ENCODE measurements around the gene SELENOM. TPM values are rescaled to one million over a fixed set of nuclear protein-coding genes. Genes with fewer than 3 reads are reported as not detected.
"Not testable (repeated sequence)": the region's sequence is repeated elsewhere in the genome, so short reads cannot be mapped to it uniquely, and the experiment has no call there.

The SELENOM gene
- total RNA-seq, 2 experiments from 2014 or later: 6.4 to 7.8 TPM

DNA sequence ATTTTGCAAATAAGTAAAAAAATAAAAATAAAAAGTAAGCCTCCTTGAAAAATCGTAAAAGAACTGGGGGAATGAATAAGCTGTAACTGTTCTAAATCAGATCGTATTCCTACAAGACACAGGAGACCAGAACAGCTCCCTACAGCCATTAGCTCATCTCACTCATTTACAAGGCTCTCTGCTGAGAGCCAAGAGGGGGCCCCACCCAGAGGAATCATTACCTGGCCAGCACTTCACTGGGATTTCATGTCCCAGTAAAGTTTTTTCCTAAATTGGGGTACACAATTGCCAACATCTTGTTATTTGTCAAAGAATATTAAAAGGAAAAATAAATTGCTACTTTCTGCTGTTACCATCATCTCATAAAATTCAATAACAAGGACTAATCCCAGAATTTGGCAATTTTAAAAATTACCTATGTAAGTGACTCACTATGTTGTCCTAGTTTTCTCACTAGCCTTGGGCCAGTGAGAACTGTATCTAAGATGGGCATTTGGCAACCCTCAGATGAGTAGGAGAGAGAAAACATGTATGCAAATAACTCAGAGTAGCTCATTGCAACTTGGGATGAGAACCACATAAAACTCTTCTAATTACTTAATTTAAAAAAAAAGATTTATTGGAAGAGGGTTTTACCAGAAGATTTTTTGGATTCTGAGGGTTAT lies 44.7 kb downstream of the SELENOM start:
- DNase-seq: no peak
- no peaks in the 10 kb centered on the region for H3K9me3 Mint-ChIP-seq
- H3K27me3 Mint-ChIP-seq: no peaks in the 10 kb centered on the region
- no peak overlapping the region for H3K27ac Mint-ChIP-seq
- no peaks in the 10 kb centered on the region for H3K4me1 Mint-ChIP-seq
- no peak overlapping the region for H3K4me3 Mint-ChIP-seq
- peaks cover 2% of the 10 kb centered on the region for H3K36me3 Mint-ChIP-seq

DNA sequence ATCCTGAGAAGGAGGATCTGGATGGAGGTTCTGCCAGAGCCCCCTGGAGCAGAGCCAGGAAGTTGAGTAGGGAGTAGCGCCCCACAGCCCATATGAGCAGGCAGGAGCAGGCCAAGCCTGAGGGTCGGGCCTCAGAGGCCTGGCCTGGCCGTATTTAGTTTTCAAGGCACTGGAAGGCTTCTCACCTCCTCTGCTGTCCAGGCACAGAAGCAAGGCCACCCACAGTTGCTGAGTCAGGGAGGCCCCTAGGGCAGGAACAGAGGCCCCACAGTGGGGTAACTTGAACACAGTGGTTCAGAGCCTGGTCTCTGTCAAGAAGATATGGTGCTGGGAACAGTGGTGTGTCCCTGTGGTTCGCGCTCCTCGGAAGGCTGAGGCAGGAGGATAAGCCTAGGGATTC lies 47.7 kb downstream of the SELENOM start:
- DNase-seq, H3K27ac Mint-ChIP-seq, H3K4me1 Mint-ChIP-seq, H3K27me3 Mint-ChIP-seq, H3K36me3 Mint-ChIP-seq, H3K9me3 Mint-ChIP-seq, H3K4me3 Mint-ChIP-seq: not testable (repeated sequence)

DNA sequence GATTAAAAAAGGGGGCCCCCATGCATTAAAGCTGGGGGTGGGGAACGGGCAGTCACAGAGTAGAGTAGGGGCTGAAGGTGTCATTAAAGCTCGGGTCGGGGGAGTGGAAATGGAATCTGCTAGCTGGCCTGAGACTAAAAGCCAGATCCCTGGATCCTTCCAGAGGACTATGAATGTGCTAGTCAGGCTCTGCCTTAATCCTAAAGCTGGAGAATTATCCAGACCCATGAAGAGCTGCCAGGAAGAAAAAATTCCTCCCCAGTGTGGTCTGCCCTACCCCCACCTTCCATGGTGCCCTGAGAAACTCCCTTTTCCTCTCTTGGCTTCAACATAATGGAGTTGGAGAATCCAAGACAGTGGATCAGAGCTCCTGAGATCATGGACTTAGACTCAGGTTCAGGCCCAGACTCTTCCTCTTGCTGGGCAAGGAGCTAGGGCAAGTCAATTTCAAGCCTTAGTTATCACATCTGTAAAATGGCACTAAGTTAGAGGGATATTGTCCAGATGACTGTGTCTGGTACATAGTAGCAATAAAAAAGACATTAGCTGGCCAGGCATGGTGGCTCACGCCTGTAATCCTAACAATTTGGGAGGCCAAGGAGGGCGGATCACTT lies 50.3 kb downstream of the SELENOM start:
- H3K4me3 Mint-ChIP-seq: no peak overlapping the region
- no peaks in the 10 kb centered on the region for H3K36me3 Mint-ChIP-seq
- H3K27me3 Mint-ChIP-seq: no peaks in the 10 kb centered on the region
- no peak overlapping the region for H3K27ac Mint-ChIP-seq
- H3K4me1 Mint-ChIP-seq: no peaks in the 10 kb centered on the region
- H3K9me3 Mint-ChIP-seq: no peaks in the 10 kb centered on the region
- DNase-seq: no peak

DNA sequence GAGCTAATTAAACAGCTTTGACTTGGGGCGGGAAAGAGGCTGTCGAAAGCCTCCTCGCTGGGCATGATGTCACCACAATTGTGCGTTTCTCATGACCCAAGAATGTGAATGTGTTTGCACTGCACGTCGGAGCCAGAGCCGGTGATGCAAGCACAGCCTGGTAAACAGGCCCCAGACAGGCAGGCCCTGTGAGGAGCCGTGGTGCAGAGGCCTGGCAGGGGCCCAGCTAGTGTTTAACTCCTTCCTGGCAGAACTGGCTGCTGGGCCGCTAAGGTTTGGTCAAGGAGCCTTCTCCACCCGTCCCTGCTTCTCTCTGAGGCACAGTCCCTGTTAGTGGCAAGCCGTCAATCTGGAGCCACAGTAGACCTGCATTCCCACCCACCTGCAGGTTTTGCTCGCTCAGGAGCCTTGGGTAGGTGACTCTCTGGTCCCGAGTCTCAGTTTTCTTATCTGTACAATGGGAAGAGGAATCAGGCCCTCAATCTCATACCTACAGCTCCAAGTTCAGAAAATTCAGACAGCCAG lies 51.7 kb downstream of the SELENOM start:
- Mint-ChIP-seq H3K9me3 (no peaks in the 10 kb centered on the region), H3K27ac (no peak overlapping the region), H3K36me3 (no peaks in the 10 kb centered on the region), H3K4me3 (no peak overlapping the region), H3K4me1 (no peaks in the 10 kb centered on the region), H3K27me3 (no peaks in the 10 kb centered on the region)
- no peak for DNase-seq

DNA sequence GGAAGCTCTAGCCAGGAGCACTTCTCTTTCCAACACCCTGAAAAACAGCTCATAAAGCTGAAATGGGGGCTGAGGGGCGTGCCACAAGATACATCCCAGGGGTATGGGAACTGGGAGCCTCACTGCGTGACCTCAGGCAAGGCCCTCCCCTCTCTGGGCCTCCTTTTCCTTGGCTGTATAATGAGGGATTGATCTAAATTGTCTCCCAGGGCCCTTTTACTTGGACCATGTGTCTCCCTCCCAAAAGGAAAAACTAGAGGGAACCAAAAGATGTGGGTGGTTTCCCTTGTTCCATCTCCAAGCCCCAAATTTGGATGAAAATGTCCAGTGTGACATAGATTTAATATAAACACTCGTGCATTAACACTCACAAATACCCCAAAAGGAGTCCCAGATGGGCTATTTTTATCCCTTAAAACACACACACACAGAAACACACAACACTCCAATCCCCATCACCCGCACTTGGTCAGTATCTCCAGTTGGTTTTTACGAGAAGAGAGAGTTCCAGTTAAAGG lies 52.2 kb downstream of the SELENOM start:
- Mint-ChIP-seq H3K4me3 (no peak overlapping the region), H3K9me3 (no peaks in the 10 kb centered on the region), H3K4me1 (no peaks in the 10 kb centered on the region), H3K27ac (no peak overlapping the region), H3K36me3 (no peaks in the 10 kb centered on the region), H3K27me3 (no peaks in the 10 kb centered on the region)
- DNase-seq: no peak

Other genes with a start within 250 kb of the SELENOM start
- gene MORC2, start 138.8 kb downstream of the SELENOM start, total RNA-seq: 10 to 100 TPM; 24.9 to 25.7 TPM
- 10 to 100 TPM; 45.6 to 47.4 TPM for gene TUG1, start 138.3 kb downstream of the SELENOM start, total RNA-seq
- 10 to 100 TPM; 19.2 to 19.8 TPM for gene SMTN, start 26.2 kb downstream of the SELENOM start, total RNA-seq
- under 1 TPM; 0.23 to 0.44 TPM for gene INPP5J, start 15.4 kb upstream of the SELENOM start, total RNA-seq
- gene PLA2G3, start 32.9 kb upstream of the SELENOM start, total RNA-seq: not detected
- gene RNF185, start 52.6 kb upstream of the SELENOM start, total RNA-seq: 10 to 100 TPM; 20.5 to 21.3 TPM
- gene LIMK2, start 104.7 kb upstream of the SELENOM start, total RNA-seq: 10 to 100 TPM; 28.9 to 30.1 TPM
- 10 to 100 TPM; 10.7 to 11.3 TPM for gene PIK3IP1, start 184.9 kb upstream of the SELENOM start, total RNA-seq
- gene PATZ1, start 238.8 kb upstream of the SELENOM start, total RNA-seq: 10 to 100 TPM; 35.3 to 36.3 TPM

Data from activated naive CD8-positive, alpha-beta T cell treated with anti-CD3 and anti-CD28 coated beads for 36 hours (primary cell).